GM21717 (cell line): Measurements from ENCODE around the gene YIPF6.
A peak's percentile ranks its signal among the peaks of the same experiment; 100 is the strongest.
"Not testable (repeated sequence)": the region's sequence is repeated elsewhere in the genome, so short reads cannot be mapped to it uniquely, and the experiment has no call there.

ENCODE experiments used
- ATAC-seq: cut with Tn5 transposase; IDR thresholded peaks from one replicate; pipeline ENCODE4 v1.9.1; 2021; ENCODE audit warnings: mild to moderate bottlenecking, moderate library complexity; ENCODE audit not compliant: unreplicated experiment

YIPF6 gene

GRCh38 chrX:68503836-68504636 lies 5.2 kb downstream of the YIPF6 start:
- peak; percentile 71 for ATAC-seq

GRCh38 chrX:68506649-68507048 lies 7.8 kb downstream of the YIPF6 start:
- no peak for ATAC-seq

GRCh38 chrX:68508799-68509198 lies 9.9 kb downstream of the YIPF6 start:
- ATAC-seq, result no peak

GRCh38 chrX:68511255-68511654 lies 12.4 kb downstream of the YIPF6 start:
- peak; percentile 78 for ATAC-seq

- ATAC-seq, result not testable (repeated sequence)
Observed at GRCh38 chrX:68524680-68525079, 25.8 kb downstream of the YIPF6 start.

GRCh38 chrX:68532831-68533533 lies 34.1 kb downstream of the YIPF6 start:
- ATAC-seq, result no peak

GRCh38 chrX:68533656-68534055 lies 34.8 kb downstream of the YIPF6 start:
- ATAC-seq, result no peak

GRCh38 chrX:68534691-68535090 lies 35.8 kb downstream of the YIPF6 start:
- no peak for ATAC-seq

GRCh38 chrX:68536429-68536828 lies 37.6 kb downstream of the YIPF6 start:
- ATAC-seq, result no peak

- ATAC-seq, result no peak
Observed at GRCh38 chrX:68536884-68537283, 38.0 kb downstream of the YIPF6 start.

- ATAC-seq, result no peak
Observed at GRCh38 chrX:68550193-68550592, 51.3 kb downstream of the YIPF6 start.

GRCh38 chrX:68556036-68556435 lies 57.2 kb downstream of the YIPF6 start:
- ATAC-seq, result no peak

- ATAC-seq, result not testable (repeated sequence)
Observed at GRCh38 chrX:68557126-68557525, 58.3 kb downstream of the YIPF6 start.

- ATAC-seq, result not testable (repeated sequence)
Observed at GRCh38 chrX:68559905-68560304, 61.1 kb downstream of the YIPF6 start.

- ATAC-seq, result peak; percentile 43
Observed at GRCh38 chrX:68568136-68568535, 69.3 kb downstream of the YIPF6 start.

GRCh38 chrX:68570598-68570997 lies 71.7 kb downstream of the YIPF6 start:
- ATAC-seq, result no peak

GRCh38 chrX:68571292-68571609 lies 72.4 kb downstream of the YIPF6 start:
- no peak for ATAC-seq

GRCh38 chrX:68571610-68572311 lies 72.9 kb downstream of the YIPF6 start:
- ATAC-seq, result peak; percentile 88

GRCh38 chrX:68574240-68574639 lies 75.4 kb downstream of the YIPF6 start:
- ATAC-seq, result no peak

GRCh38 chrX:68579810-68580209 lies 81.0 kb downstream of the YIPF6 start:
- no peak for ATAC-seq

- no peak for ATAC-seq
Observed at GRCh38 chrX:68584221-68584620, 85.4 kb downstream of the YIPF6 start.
